ENCODE data around the gene SHKBP1. TPM values are rescaled to one million over a fixed set of nuclear protein-coding genes. Genes with fewer than 3 reads are reported as not detected.

The SHKBP1 gene
- total and polyA plus RNA-seq, 10 of the 15 experiments (the other 5 are each of a cell fraction or from before 2014, with no cell fraction given), result 2.3 to 123 (median 67.0) TPM

DNA sequence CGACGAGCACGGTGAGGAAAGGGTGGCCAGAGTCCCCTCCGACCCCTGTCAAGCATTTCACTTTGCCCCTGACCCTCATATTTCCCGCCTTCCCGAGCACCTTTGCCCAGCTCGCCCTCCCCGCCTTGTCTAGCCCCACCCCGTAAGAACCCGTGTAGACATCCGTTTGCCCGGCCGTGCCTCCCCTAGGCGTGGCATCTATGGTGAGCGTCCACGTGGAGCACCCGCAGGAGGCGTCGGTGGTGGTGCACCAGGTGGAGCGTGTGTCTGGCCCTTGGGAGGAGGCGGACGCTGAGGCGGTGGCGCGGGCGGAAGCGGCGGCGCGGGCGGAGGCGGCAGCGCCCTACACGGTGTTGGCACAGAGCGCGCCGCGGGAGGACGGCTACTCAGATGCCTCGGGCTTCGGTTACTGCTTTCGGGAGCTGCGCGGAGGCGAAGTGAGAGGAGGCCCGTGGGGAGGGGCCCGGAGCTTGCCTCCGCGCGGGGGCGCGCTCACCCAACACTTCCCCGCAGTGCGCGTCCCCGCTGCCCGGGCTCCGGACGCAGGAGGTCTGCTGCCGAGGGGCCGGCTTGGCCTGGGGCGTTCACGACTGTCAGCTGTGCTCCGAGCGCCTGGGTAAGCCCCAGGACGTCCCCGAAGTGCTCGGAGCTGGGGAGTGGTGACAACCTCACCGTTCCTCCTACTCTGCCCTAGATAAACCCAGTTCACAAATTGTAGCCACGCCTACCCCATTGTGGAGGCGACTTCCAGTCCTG is 28.7 kb downstream of the SHKBP1 start (continued):
- peak; percentile 51 for TF ChIP-seq USF1 (IDR thresholded peaks at IDR 0.05; ENCODE audit: borderline replicate concordance, extremely low read length, insufficient read depth, low read depth, low read length)
- no peak for TF ChIP-seq ATF7 (IDR thresholded peaks at IDR 0.05; ENCODE audit: low read depth)
- TF ChIP-seq DPF2 (IDR thresholded peaks at IDR 0.05), result peak; percentile 81
- peak; percentile 81 for TF ChIP-seq IKZF1 (conservative IDR thresholded peaks at IDR 0.05)
- no peak for TF ChIP-seq POLR2AphosphoS5 (IDR thresholded peaks at IDR 0.05; ENCODE audit: low read length)

DNA sequence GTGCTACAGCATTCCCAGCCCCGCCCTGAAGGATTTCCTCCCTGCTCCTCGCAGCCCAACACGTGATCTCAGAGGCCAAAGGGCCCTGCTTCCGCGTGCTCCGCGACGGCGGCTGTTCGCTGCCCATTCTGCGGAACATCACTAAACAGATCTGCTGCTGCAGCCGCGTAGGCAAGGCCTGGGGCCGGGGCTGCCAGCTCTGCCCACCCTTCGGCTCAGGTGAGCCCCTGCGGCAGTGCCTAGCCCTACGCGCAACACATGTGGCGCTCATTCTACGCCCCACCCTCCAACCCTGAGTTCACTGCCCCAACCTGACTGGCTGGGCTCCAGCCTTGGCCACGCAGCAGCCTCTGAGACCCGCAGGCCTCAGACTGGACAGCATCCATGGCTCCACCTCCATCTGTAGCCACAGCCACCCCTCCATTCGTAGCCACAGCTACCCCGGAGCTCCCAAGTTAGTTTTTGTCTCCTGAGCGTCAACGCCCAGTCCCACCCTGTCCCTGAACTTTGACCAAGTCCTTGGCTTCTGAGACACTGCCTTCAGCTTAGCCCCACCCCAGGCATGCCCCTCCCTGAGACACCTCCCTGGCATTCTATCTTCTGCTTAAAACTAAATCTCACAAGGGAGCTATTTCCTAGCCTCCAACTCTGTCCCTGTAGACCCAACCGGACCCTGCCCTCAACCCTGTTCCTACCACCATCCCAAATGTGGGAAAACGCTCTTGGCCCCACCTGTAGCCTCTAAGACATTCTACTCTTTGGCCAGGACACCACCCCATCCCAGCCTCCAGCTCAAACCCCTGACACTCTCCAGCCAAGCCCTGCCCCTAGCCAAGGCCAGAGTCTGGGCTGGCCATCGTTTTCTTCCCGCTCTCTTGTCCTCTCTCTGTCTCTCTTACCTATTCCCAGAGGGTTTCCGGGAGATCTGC is 30.9 kb downstream of the SHKBP1 start:
- Histone ChIP-seq H3K9me3 (replicated peaks; ENCODE audit: control insufficient read depth, insufficient read depth, low read length) (no peaks in the 10 kb centered on the region), H3K27ac (ENCODE audit: control insufficient read depth, insufficient read depth) (no peak overlapping the region), H3K4me3 (no peak overlapping the region), H2AFZ (ENCODE audit: control insufficient read depth, low read depth, low read length) (no peak overlapping the region), H3K4me2 (ENCODE audit: control insufficient read depth, insufficient read depth) (no peak overlapping the region), H3K36me3 (ENCODE audit: control insufficient read depth in 2 of 2, insufficient read depth in 2 of 2, low read length in 1 of 2) (no peaks in the 10 kb centered on the region), H3K9ac (ENCODE audit: control insufficient read depth, insufficient read depth, low read length) (no peak overlapping the region), H3K27me3 (replicated peaks in 1 of 2; ENCODE audit: control insufficient read depth in 2 of 2, insufficient read depth in 2 of 2, low read length in 1 of 2) (no peaks in the 10 kb centered on the region; a peak in 1 of 4 replicates), H4K20me1 (ENCODE audit: control insufficient read depth, insufficient read depth) (no peaks in the 10 kb centered on the region), H3K4me1 (ENCODE audit: control insufficient read depth, insufficient read depth, low read length) (peaks cover 24% of the 10 kb centered on the region), H3K79me2 (ENCODE audit: control insufficient read depth, insufficient read depth, low read length) (no peaks in the 10 kb centered on the region)
- ChIA-PET RAD21 (ENCODE audit: unreplicated experiment) (interaction anchor here (1.1 kb wide), 1 partner anchor 143 kb away, joined by 3 read pairs; no protein-coding TSS in a partner anchor), SMC1A (ENCODE audit: uncharacterized antibody, unreplicated experiment) (interaction anchor here (0.6 to 5.3 kb wide), 3 partner anchors 13 to 56 kb away, joined by 3 to 35 read pairs (median 6); no protein-coding TSS in a partner anchor), POLR2A (interaction anchor here (1.5 kb wide), 1 partner anchor 37 kb away, joined by 4 read pairs; no protein-coding TSS in a partner anchor), CTCF (interaction anchor here (0.6 to 6.0 kb wide), 2 partner anchors 10 to 27 kb away, joined by 4 to 106 read pairs; no protein-coding TSS in a partner anchor)
- no peak for DNase-seq (ENCODE audit: low read depth, low spot score)
- in situ Hi-C loops (cut with MboI), result loop anchor here (10.0 kb wide), 1 partner anchor 303 kb away; no protein-coding TSS in a partner anchor
- FAIRE-seq, result no peak
- WGBS (ENCODE audit: insufficient coverage, insufficient replicate concordance, low lambda C conversion rate, missing lambda C conversion rate), result 81% methylated on average over 31 of the region's 31 CpGs
- no peak for ATAC-seq
- no TSS peak for BruUV-seq (replicated peaks)
- intact Hi-C loops (cut with micrococcal nuclease; ENCODE audit: unreplicated experiment), result no loop called here
- TF ChIP-seq ASH2L (IDR thresholded peaks at IDR 0.05; ENCODE audit: borderline replicate concordance, low read depth) (no peak), ZNF592 (IDR thresholded peaks at IDR 0.05) (no peak), NFYB (IDR thresholded peaks at IDR 0.05; ENCODE audit: insufficient read depth, low read depth, low read length) (no peak), CEBPB (IDR thresholded peaks at IDR 0.05; ENCODE audit: borderline replicate concordance in 1 of 2, low read depth in 2 of 2, low read length in 2 of 2) (no peak), NR2C2 (IDR thresholded peaks at IDR 0.05; ENCODE audit: borderline replicate concordance, control insufficient read depth, insufficient read length, low read depth) (no peak), SREBF1 (IDR thresholded peaks at IDR 0.05; ENCODE audit: low read length) (no peak), ZNF207 (IDR thresholded peaks at IDR 0.05; ENCODE audit: borderline replicate concordance) (no peak), POLR2AphosphoS5 (IDR thresholded peaks at IDR 0.05; ENCODE audit: low read length) (no peak), RB1 (IDR thresholded peaks at IDR 0.05; ENCODE audit: borderline replicate concordance) (no peak), MTA2 (IDR thresholded peaks at IDR 0.05; ENCODE audit: low read depth) (no peak), JUNB (IDR thresholded peaks at IDR 0.05) (no peak), BCL11A (IDR thresholded peaks at IDR 0.05; ENCODE audit: low read depth, low read length) (no peak)
